SK-N-SH treated with all-trans-retinoic acid at 6 μM for 48 hours (cell line): ENCODE measurements around the gene CD177.
"Not testable (repeated sequence)": the region's sequence is repeated elsewhere in the genome, so short reads cannot be mapped to it uniquely, and the experiment has no call there.

Source experiments
- ATAC-seq: fragments of 200-7000 bp; cut with Tn5 transposase; 3 replicates; pipeline ENCODE4 v1.9.1; 2020; ENCODE audit warnings: mild to moderate bottlenecking, moderate library complexity
- ARNTL ChIP-seq: fragments of 450-650 bp; formaldehyde crosslinking; IDR thresholded peaks from 2 replicates; pipeline ENCODE4 v1.5.0; 2020; ENCODE audit warnings: low read depth, mild to moderate bottlenecking, moderate library complexity, borderline replicate concordance
- BACH2 ChIP-seq: fragments of 250-450 bp; sonication (Bioruptor Pico); IDR thresholded peaks from 2 replicates; pipeline ENCODE4 v1.9.0; 2021; ENCODE audit warnings: mild to moderate bottlenecking, borderline replicate concordance
- CREB5 ChIP-seq: fragments of 250-450 bp; sonication (Bioruptor Pico); IDR thresholded peaks from 2 replicates; pipeline ENCODE4 v1.5.1; 2020; ENCODE audit warnings: low read depth, mild to moderate bottlenecking, moderate library complexity
- CSDC2 ChIP-seq: fragments of 250-450 bp; sonication (Bioruptor Pico); IDR thresholded peaks from 2 replicates; pipeline ENCODE4 v1.5.0; 2020; ENCODE audit warnings: mild to moderate bottlenecking, moderate library complexity
- CSRNP3 ChIP-seq: fragments of 250-450 bp; sonication (Bioruptor Pico); IDR thresholded peaks from 2 replicates; pipeline ENCODE4 v1.5.1; 2021; ENCODE audit warnings: mild to moderate bottlenecking, moderate library complexity
- GLIS3 ChIP-seq: fragments of 250-450 bp; sonication (Bioruptor Pico); IDR thresholded peaks from 2 replicates; pipeline ENCODE4 v1.5.0; 2020; ENCODE audit warnings: mild to moderate bottlenecking, moderate library complexity
- ISL1 ChIP-seq: fragments of 250-450 bp; sonication (Bioruptor Pico); IDR thresholded peaks from 2 replicates; pipeline ENCODE4 v2.1.2; 2022; ENCODE audit warnings: mild to moderate bottlenecking, moderate library complexity
- OSR1 ChIP-seq: fragments of 250-450 bp; sonication (Bioruptor Pico); IDR thresholded peaks from 2 replicates; pipeline ENCODE4 v1.8.0; 2022; ENCODE audit warnings: moderate library complexity, mild to moderate bottlenecking, inconsistent platforms
- POU6F1 ChIP-seq: fragments of 250-450 bp; sonication (Bioruptor Pico); IDR thresholded peaks from 2 replicates; pipeline ENCODE4 v1.8.0; 2021; ENCODE audit warnings: low read depth, mild to moderate bottlenecking, moderate library complexity, borderline replicate concordance
- PPARA ChIP-seq: fragments of 250-450 bp; sonication (Bioruptor Pico); IDR thresholded peaks from 2 replicates; pipeline ENCODE4 v1.5.0; 2020; ENCODE audit warnings: mild to moderate bottlenecking, borderline replicate concordance
- SNAI2 ChIP-seq: fragments of 250-450 bp; sonication (Bioruptor Pico); IDR thresholded peaks from 2 replicates; pipeline ENCODE4 v1.5.0; 2020; ENCODE audit warnings: mild to moderate bottlenecking, moderate library complexity
- TOX ChIP-seq: fragments of 250-450 bp; sonication (Bioruptor Pico); IDR thresholded peaks from 2 replicates; pipeline ENCODE4 v1.8.0; 2021; ENCODE audit warnings: mild to moderate bottlenecking, moderate library complexity, borderline replicate concordance
- ZFP30 ChIP-seq: fragments of 450-650 bp; formaldehyde crosslinking; IDR thresholded peaks from 2 replicates; pipeline ENCODE4 v1.5.0; 2022; ENCODE audit warnings: mild to moderate bottlenecking, moderate library complexity
- ZNF565 ChIP-seq: fragments of 450-650 bp; formaldehyde crosslinking; conservative IDR thresholded peaks from 2 replicates; pipeline ENCODE4 v1.5.0; 2020; ENCODE audit warnings: low read depth, mild to moderate bottlenecking, moderate library complexity
- ZNF8 ChIP-seq: fragments of 450-650 bp; formaldehyde crosslinking; IDR thresholded peaks from 2 replicates; pipeline ENCODE4 v1.5.0; 2020; ENCODE audit warnings: mild to moderate bottlenecking, moderate library complexity
- TF ChIP-seq, protein P1 (sequence below): fragments of 250-450 bp; sonication (Bioruptor Pico); IDR thresholded peaks from 2 replicates; pipeline ENCODE4 v1.5.0; 2020; ENCODE audit warnings: mild to moderate bottlenecking, moderate library complexity

The CD177 gene

DNA sequence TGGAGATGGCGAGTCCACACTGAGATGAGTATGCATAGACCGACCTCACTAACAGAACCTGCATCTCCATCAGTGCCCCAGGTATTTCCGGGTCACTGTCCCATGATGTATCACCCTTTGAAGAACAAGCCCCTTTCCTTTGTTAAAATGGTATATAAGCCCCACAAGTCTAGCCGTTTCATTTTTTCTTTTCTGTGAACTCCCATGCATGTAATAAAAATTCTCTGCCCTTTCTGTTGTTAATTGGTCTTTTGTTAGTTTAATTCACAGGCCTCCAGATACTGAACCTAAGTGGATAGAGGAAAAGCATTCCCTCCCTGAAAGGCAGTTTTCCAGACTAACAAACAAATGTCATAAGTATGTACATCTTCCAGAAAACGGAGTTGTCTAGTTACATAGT lies 15.0 kb upstream of the CD177 start:
- no peak for ATAC-seq
- TF ChIP-seq SNAI2 (CRISPR knock-in tag) (no peak), ZNF565 (CRISPR knock-in tag) (no peak)
- TF ChIP-seq, protein P1, sequence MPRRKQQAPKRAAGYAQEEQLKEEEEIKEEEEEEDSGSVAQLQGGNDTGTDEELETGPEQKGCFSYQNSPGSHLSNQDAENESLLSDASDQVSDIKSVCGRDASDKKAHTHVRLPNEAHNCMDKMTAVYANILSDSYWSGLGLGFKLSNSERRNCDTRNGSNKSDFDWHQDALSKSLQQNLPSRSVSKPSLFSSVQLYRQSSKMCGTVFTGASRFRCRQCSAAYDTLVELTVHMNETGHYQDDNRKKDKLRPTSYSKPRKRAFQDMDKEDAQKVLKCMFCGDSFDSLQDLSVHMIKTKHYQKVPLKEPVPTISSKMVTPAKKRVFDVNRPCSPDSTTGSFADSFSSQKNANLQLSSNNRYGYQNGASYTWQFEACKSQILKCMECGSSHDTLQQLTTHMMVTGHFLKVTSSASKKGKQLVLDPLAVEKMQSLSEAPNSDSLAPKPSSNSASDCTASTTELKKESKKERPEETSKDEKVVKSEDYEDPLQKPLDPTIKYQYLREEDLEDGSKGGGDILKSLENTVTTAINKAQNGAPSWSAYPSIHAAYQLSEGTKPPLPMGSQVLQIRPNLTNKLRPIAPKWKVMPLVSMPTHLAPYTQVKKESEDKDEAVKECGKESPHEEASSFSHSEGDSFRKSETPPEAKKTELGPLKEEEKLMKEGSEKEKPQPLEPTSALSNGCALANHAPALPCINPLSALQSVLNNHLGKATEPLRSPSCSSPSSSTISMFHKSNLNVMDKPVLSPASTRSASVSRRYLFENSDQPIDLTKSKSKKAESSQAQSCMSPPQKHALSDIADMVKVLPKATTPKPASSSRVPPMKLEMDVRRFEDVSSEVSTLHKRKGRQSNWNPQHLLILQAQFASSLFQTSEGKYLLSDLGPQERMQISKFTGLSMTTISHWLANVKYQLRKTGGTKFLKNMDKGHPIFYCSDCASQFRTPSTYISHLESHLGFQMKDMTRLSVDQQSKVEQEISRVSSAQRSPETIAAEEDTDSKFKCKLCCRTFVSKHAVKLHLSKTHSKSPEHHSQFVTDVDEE (CRISPR knock-in tag): no peak
- TF ChIP-seq, all 23 proteins: peak for 0

- peak; percentile 46; the same call in 1 of the 3 replicates for ATAC-seq
These were observed 14.1 kb upstream of the CD177 start for GRCh38 chr19:43339243-43339930.

- ATAC-seq: peak; percentile 48; the same call in 2 of the 3 replicates
These were observed 13.4 kb upstream of the CD177 start for GRCh38 chr19:43340101-43340500.

GRCh38 chr19:43341098-43341497 lies 12.4 kb upstream of the CD177 start:
- not testable (repeated sequence) for ATAC-seq

DNA sequence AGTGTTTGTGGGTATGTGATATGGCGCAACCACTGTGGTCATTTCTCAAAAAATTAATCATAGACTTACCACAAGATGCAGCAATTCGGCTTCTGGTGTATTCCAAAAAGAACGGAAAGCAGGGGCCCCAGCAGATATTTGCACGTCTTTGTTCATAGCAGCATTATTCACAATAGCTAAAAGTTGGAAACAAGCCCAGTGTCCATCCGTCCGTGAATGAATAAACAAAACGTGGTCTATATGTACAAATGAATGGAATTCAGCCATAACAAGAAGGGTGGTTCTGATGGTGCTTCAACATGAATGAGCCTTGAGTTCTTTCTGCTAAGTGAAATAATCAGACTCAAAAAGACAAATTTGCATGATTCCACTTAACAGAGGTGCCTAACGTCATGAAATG lies 11.4 kb upstream of the CD177 start:
- ATAC-seq: not testable (repeated sequence)

- not testable (repeated sequence) for ATAC-seq
These were observed 9.1 kb upstream of the CD177 start for GRCh38 chr19:43344347-43344925.

DNA sequence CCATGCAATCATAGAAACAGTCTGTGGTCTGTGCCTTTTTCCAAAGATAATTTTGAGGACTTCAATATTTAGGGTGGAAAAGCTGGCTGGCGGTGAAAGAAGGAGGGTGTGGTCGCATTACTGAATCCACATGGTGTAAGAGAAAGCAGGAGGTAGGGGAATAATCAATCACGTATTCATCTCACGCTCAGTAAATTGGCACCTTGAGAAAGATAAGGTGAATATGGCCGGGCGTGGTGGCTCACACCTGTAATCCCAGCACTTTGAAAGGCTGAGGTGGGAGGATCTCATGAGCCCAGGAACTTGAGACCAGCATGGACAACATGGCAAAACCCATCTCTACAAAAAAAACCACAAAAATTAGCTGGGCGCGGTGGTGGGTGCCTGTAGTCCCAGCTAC lies 3.7 kb upstream of the CD177 start:
- ATAC-seq: not testable (repeated sequence)

DNA sequence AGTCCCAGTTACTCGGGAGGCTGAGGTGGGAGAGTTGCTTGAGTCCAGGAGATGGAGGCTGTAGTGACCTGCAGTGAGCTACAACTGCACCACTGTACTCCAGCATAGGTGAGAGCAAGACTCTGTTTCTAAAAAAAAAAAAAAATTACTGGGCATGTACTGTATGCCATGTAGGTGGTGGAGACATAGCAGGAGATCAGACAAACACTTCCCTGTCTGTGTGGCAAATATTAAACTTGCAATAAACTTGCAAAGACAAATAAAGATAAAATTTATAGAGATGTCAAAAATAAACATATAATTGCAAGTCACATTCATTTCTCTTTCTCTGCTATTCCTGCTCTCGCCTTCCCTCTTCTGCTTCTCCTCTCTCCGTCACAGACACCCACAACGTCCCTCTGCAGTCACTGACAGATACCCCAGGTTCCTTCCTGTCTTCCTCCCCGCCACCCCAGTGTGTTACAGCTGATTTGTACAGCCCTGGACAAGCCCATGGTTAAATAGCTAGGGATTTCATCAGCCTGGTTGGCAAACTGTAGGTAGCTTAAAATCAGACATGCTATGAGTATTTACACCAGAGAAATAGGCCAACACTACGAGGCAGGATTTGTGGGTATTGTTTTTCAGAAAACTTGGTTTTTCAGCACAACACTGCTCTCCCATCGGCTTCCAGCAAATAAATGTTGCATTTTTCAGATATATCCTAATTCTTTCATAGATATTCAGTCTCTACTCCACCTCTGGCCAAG lies 1.3 kb upstream of the CD177 start:
- ATAC-seq: no peak
- TF ChIP-seq POU6F1 (CRISPR knock-in tag) (no peak), PPARA (CRISPR knock-in tag) (no peak), ZNF565 (CRISPR knock-in tag) (no peak), CREB5 (CRISPR knock-in tag) (no peak), CSRNP3 (no peak), ZFP30 (CRISPR knock-in tag) (no peak), OSR1 (CRISPR knock-in tag) (no peak), SNAI2 (CRISPR knock-in tag) (no peak), CSDC2 (CRISPR knock-in tag) (no peak), BACH2 (CRISPR knock-in tag) (no peak), ISL1 (CRISPR knock-in tag) (no peak), ARNTL (CRISPR knock-in tag) (no peak), GLIS3 (CRISPR knock-in tag) (no peak), ZNF8 (CRISPR knock-in tag) (no peak), TOX (CRISPR knock-in tag) (no peak)
- TF ChIP-seq, protein P1 (CRISPR knock-in tag): no peak
